Glutamatergic neuron (in vitro differentiated cells): ENCODE results near the gene PPM1D. TPM values are rescaled to one million over a fixed set of nuclear protein-coding genes. Genes with fewer than 3 reads are reported as not detected.

Experiments
- DNase-seq: peaks from one replicate; pipeline ENCODE4 v3.0.0; 2022
- H3K27ac Mint-ChIP-seq: one replicate; pipeline ENCODE4 v1.8.0; 2020; ENCODE audit warnings: mild to moderate bottlenecking, mixed read lengths, inconsistent platforms; ENCODE audit not compliant: unreplicated experiment
- H3K27me3 Mint-ChIP-seq: one replicate; pipeline ENCODE4 v1.8.0; 2020; ENCODE audit warnings: mild to moderate bottlenecking, moderate library complexity, mixed read lengths, inconsistent platforms; ENCODE audit not compliant: unreplicated experiment
- H3K36me3 Mint-ChIP-seq: one replicate; pipeline ENCODE4 v1.8.0; 2020; ENCODE audit warnings: mild to moderate bottlenecking, mixed read lengths, inconsistent platforms; ENCODE audit not compliant: unreplicated experiment
- H3K4me1 Mint-ChIP-seq: one replicate; pipeline ENCODE4 v1.8.0; 2020; ENCODE audit warnings: mild to moderate bottlenecking, low read depth, mixed read lengths, inconsistent platforms; ENCODE audit not compliant: unreplicated experiment
- H3K4me3 Mint-ChIP-seq: one replicate; pipeline ENCODE4 v1.8.0; 2020; ENCODE audit warnings: mild to moderate bottlenecking, mixed read lengths, inconsistent platforms; ENCODE audit not compliant: unreplicated experiment
- H3K9me3 Mint-ChIP-seq: one replicate; pipeline ENCODE4 v1.8.0; 2020; ENCODE audit warnings: mild to moderate bottlenecking, moderate library complexity, mixed read lengths, inconsistent platforms; ENCODE audit not compliant: unreplicated experiment
- total RNA-seq: library from RNA; stranded (reverse); fragmentation: NEBNext Ultra II Directional; extraction: Animal tissue kit (Norgen Biotek cat#: 25700); gene quantifications from one replicate; pipeline ENCODE4 v1.2.1, GENCODE V29; 2021; ENCODE audit not compliant: unreplicated experiment
- TF ChIP-seq, protein P1 (sequence below): fragments of 200-600 bp; sonication (generic); IDR thresholded peaks from one replicate; pipeline ENCODE4 v1.5.0; 2021; ENCODE audit not compliant: partially characterized antibody, unreplicated experiment

The PPM1D gene
- total RNA-seq, 1 donor from 2014 or later, result 19.3 TPM

DNA sequence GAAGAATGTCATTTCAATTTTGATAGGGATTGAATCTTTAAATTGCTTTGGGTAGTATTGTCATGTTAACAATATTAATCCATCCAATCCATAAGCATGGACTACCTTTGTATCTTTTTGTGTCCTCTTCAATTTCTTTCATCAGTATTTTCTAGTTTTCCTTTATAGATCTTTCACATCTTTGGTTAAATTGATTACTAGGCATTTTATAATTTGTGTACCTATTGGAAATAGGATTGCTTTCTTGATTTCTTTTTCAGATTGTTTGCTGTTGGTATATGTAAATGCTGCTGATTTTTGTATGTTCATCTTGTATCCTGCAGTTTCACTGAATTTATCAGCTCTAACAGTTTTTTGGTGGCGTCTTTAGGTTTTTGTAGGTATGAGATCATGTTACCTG is 53.6 kb downstream of the PPM1D start:
- H3K4me3 Mint-ChIP-seq, result no peak overlapping the region
- no peak overlapping the region for H3K27ac Mint-ChIP-seq
- H3K27me3 Mint-ChIP-seq, result no peaks in the 10 kb centered on the region
- no peaks in the 10 kb centered on the region for H3K36me3 Mint-ChIP-seq
- TF ChIP-seq, protein P1, sequence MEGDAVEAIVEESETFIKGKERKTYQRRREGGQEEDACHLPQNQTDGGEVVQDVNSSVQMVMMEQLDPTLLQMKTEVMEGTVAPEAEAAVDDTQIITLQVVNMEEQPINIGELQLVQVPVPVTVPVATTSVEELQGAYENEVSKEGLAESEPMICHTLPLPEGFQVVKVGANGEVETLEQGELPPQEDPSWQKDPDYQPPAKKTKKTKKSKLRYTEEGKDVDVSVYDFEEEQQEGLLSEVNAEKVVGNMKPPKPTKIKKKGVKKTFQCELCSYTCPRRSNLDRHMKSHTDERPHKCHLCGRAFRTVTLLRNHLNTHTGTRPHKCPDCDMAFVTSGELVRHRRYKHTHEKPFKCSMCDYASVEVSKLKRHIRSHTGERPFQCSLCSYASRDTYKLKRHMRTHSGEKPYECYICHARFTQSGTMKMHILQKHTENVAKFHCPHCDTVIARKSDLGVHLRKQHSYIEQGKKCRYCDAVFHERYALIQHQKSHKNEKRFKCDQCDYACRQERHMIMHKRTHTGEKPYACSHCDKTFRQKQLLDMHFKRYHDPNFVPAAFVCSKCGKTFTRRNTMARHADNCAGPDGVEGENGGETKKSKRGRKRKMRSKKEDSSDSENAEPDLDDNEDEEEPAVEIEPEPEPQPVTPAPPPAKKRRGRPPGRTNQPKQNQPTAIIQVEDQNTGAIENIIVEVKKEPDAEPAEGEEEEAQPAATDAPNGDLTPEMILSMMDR, result no peak
- no peak for DNase-seq
- H3K9me3 Mint-ChIP-seq, result no peaks in the 10 kb centered on the region
- H3K4me1 Mint-ChIP-seq, result no peaks in the 10 kb centered on the region

DNA sequence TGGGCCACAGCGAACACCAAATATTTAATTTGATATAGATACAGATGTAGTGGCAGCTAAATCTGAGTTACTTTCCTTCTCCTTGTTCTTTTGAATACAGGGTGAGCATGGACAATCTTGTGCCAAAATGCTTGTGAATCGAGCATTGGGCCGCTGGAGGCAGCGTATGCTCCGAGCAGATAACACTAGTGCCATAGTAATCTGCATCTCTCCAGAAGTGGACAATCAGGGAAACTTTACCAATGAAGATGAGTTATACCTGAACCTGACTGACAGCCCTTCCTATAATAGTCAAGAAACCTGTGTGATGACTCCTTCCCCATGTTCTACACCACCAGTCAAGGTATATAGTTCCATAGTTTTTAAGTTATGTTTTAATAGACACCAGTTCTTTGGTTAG is 56.5 kb downstream of the PPM1D start:
- no peak for DNase-seq
- Mint-ChIP-seq H3K27me3 (no peaks in the 10 kb centered on the region), H3K27ac (no peak overlapping the region), H3K4me3 (no peak overlapping the region), H3K36me3 (no peaks in the 10 kb centered on the region), H3K9me3 (no peaks in the 10 kb centered on the region), H3K4me1 (no peaks in the 10 kb centered on the region)
- TF ChIP-seq, protein P1, result no peak

DNA sequence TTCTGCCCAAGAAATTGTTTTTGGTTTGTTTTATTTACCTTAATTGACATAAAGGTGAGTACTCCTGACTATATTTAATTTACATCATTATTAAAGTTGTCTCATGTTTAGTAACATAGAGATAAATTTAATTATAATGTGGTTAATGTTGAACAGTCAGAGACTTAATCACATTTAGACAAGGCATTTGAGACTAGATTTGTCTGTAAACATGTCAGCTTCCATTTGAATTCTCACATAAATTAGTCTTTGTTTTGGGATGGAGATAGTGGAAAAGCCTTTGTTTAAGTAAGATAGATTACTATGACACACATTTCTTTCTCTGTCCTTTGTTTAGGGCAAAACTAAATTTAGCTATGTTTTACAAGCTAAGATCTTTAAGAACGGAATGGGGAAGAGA is 59.2 kb downstream of the PPM1D start:
- Mint-ChIP-seq H3K4me1 (no peaks in the 10 kb centered on the region), H3K36me3 (no peaks in the 10 kb centered on the region), H3K9me3 (no peaks in the 10 kb centered on the region), H3K4me3 (no peak overlapping the region), H3K27ac (no peak overlapping the region), H3K27me3 (no peaks in the 10 kb centered on the region)
- TF ChIP-seq, protein P1, result no peak
- DNase-seq, result no peak

DNA sequence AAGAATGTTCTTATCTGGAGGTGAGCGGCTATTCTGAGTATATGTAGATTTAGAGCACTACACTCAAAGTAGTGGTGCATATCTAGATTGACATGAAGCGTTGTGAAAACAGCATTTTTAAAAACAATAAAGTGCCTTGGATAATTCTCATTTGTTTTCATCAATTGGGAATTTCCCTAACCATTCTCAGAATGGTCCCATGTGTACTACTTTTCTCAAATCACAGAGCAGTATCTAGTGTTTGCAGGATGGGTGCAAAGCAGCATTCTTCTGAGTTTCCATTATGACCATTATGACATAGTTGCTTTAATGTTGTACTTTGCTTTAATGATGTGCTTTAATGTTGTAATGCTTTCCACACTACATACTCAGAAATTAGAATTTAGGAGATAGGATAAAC is 61.5 kb downstream of the PPM1D start:
- Mint-ChIP-seq H3K36me3 (no peaks in the 10 kb centered on the region), H3K9me3 (no peaks in the 10 kb centered on the region), H3K27ac (no peak overlapping the region), H3K27me3 (no peaks in the 10 kb centered on the region), H3K4me3 (no peak overlapping the region), H3K4me1 (no peaks in the 10 kb centered on the region)
- no peak for DNase-seq
- TF ChIP-seq, protein P1, result no peak

DNA sequence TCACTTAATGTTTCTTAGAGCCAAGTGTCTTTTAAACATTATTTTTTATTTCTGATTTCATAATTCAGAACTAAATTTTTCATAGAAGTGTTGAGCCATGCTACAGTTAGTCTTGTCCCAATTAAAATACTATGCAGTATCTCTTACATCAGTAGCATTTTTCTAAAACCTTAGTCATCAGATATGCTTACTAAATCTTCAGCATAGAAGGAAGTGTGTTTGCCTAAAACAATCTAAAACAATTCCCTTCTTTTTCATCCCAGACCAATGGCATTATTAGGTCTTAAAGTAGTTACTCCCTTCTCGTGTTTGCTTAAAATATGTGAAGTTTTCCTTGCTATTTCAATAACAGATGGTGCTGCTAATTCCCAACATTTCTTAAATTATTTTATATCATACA is 64.0 kb downstream of the PPM1D start:
- Mint-ChIP-seq H3K27ac (no peak overlapping the region), H3K9me3 (no peaks in the 10 kb centered on the region), H3K27me3 (no peaks in the 10 kb centered on the region), H3K4me1 (no peaks in the 10 kb centered on the region), H3K4me3 (no peak overlapping the region), H3K36me3 (no peaks in the 10 kb centered on the region)
- DNase-seq, result no peak
- TF ChIP-seq, protein P1, result no peak
